Measurements from ENCODE around the gene LRP2BP.

GRCh38 chr4:185374027-185374426 lies 21.7 kb downstream of the LRP2BP start:
- TF ChIP-seq POLR2A (IDR thresholded peaks at IDR 0.05; ENCODE audit: low read length) (no peak), GATA1 (IDR thresholded peaks at IDR 0.05; ENCODE audit: low read depth, low read length) (no peak)

Measured in erythroblast (primary cell).